Lower leg skin (tissue), 4 donors: ENCODE data around the gene BRD4. TPM values are rescaled to one million over a fixed set of nuclear protein-coding genes. Genes with fewer than 3 reads are reported as not detected.

Source experiments
- DNase-seq, 2 donors: peaks; one replicate each; pipeline ENCODE4 v3.0.0-alpha.2; 2019; ENCODE audit warnings: low spot score in 2 of 2
- H3K4me3 ChIP-seq: fragments of 200-600 bp; sonication (generic); 2 replicates; pipeline ENCODE4 v1.5.1; 2017; ENCODE audit warnings: mild to moderate bottlenecking, low read depth; ENCODE audit not compliant: poor library complexity, severe bottlenecking
- POLR2A ChIP-seq, 2 donors: fragments of 450-650 bp; IDR thresholded peaks; one replicate each; pipeline ENCODE4 v1.6.1; 2016 to 2017; ENCODE audit warnings: antibody characterized with exemption in 2 of 2, mild to moderate bottlenecking in 1 of 2, moderate library complexity in 1 of 2
- WGBS, 2 donors: methylation state at CpG; one replicate each; pipeline ENCODE4 v1.1.5; 2018; 5-methylcytosine and 5-hydroxymethylcytosine counted together
- intact Hi-C: fragments of 100-400 bp; cut with DNase I; formaldehyde crosslinking; loops from one replicate; pipeline ENCODE4 v1.15.0; 2023; ENCODE audit warnings: low total_unique reads
- total RNA-seq, 4 donors: library from RNA; depleted of rRNA; stranded (reverse); fragments of >200 nt; gene quantifications; one replicate each; pipeline ENCODE4 v1.1.0, GENCODE V29; 2016
- TF ChIP-seq, protein P1 (sequence below), 3 donors: fragments of 450-650 bp; IDR thresholded peaks; one replicate each; pipeline ENCODE4 v1.5.1; 2016; ENCODE audit warnings: antibody characterized with exemption in 3 of 3, mild to moderate bottlenecking in 3 of 3, moderate library complexity in 2 of 3

Gene BRD4
- total RNA-seq, 4 donors from 2014 or later: 34.8 to 78.6 (median 49.2) TPM

DNA sequence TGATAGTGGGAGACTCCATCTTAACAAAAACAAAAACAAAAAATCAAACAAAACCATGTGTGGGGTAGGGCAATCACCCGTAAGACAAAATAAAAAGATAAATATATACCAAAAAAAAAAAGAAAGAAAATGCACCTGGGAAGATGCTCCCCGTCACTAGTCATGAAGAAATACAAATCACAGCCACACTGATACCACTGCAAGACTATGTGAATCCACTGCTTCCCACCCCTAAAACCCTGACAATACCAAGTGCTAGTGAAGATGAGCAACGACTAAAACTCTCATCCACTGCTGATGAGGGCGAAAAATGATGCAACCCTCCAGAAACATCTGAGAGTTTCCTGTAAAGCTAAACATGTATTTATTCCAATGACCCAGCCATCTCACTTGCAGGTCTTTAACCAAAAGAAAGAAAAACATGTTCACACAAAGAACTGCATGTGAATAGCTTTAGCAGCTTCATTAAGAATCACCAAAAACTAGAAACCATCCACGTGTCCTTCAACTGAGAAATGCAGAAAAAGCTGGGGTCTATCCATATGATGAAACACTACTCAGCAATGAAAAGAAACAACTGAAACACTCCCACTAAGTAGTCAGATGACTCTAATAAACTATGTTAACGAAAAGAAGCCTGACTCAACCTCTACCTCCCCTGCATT is 31.7 kb downstream of the BRD4 start:
- 70 to 77% methylated on average over 6 of the region's 6 CpGs for WGBS, 2 donors
- DNase-seq: no peak
- intact Hi-C loops: no loop called here
- no peak for TF ChIP-seq POLR2A (IDR thresholded peaks at IDR 0.05)
- TF ChIP-seq, protein P1, sequence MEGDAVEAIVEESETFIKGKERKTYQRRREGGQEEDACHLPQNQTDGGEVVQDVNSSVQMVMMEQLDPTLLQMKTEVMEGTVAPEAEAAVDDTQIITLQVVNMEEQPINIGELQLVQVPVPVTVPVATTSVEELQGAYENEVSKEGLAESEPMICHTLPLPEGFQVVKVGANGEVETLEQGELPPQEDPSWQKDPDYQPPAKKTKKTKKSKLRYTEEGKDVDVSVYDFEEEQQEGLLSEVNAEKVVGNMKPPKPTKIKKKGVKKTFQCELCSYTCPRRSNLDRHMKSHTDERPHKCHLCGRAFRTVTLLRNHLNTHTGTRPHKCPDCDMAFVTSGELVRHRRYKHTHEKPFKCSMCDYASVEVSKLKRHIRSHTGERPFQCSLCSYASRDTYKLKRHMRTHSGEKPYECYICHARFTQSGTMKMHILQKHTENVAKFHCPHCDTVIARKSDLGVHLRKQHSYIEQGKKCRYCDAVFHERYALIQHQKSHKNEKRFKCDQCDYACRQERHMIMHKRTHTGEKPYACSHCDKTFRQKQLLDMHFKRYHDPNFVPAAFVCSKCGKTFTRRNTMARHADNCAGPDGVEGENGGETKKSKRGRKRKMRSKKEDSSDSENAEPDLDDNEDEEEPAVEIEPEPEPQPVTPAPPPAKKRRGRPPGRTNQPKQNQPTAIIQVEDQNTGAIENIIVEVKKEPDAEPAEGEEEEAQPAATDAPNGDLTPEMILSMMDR (IDR thresholded peaks at IDR 0.05): no peak
- no peak overlapping the region for H3K4me3 ChIP-seq

DNA sequence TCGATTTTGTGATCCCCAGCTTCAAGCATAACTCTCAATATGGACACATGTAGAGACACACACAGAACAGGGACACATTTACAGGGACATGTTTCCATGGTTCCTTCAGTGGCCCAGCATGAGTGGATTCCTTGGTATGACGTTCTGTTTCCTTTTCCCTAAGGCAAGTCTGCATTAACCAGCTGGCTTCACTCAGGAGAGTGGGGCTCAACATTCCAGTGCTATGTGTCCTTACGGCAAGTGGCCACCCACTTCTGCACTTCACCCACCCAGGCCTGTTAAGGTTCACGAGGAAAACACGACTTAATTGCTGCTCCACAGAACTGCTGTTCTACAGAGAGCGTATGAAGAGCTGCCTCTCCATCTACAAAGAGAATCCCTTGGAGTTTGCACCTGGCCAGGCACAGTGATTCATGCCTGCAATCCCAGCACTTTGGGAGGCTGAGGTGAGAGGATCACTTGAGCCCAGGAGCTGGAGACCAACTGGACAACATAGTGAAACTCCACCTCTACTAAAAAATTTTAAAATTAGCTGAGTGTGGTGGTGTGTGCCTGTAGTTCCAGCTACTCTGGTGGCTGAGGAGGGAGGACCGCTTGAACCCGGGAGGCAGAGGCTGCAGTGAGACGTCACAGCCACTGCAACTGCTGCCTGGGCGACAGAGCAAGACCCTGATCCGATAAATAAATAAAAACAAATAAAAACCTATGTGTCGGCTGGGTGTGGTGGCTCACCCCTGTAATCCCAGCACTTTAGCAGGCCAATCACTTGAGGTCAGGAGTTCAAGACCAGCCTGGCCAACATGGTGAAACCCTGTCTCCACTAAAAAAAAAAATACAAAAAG is 32.5 kb downstream of the BRD4 start:
- 70 to 78% methylated on average over 12 of the region's 12 CpGs for WGBS, 2 donors
- no peak for DNase-seq
- no peak overlapping the region for H3K4me3 ChIP-seq
- TF ChIP-seq, protein P1 (IDR thresholded peaks at IDR 0.05): no peak
- no peak for TF ChIP-seq POLR2A (IDR thresholded peaks at IDR 0.05)
- intact Hi-C loops: no loop called here

DNA sequence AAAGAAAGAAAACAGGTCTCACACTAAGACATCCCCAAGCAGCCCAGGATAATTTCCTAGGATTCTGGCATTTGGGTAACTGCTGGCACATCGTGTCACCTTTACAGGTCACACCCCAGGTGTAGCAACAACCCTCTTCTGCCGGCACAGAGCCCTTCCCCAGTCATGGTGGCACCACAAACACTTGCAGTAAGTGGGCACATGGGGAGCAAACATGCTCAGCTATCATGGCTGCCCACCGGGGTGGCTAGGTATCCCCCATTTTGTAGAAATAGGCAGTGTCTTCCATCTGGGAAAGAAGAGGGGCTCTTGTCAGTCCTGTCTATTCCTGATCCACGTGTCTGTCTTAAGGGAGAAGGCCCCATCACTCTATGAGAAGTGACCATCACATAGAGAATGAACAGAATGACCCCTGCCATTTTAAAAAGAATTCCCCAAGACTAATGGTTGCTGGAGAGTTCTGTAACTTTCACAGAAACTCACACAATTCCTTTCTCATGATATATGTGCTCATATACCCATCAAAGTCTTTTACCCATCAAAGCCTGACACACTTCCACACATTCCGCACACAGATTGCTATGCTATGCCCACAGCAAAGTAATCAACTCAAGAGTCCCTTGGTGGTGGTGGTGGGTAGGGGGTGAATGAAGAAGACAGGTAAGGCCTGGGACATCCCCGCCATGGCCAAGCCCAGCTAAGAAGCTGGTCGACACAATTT is 33.3 kb downstream of the BRD4 start:
- H3K4me3 ChIP-seq: no peak overlapping the region
- no peak for DNase-seq
- intact Hi-C loops: no loop called here
- TF ChIP-seq, protein P1 (IDR thresholded peaks at IDR 0.05): no peak
- no peak for TF ChIP-seq POLR2A (IDR thresholded peaks at IDR 0.05)
- 79 to 80% methylated on average over 7 of the region's 7 CpGs for WGBS, 2 donors

DNA sequence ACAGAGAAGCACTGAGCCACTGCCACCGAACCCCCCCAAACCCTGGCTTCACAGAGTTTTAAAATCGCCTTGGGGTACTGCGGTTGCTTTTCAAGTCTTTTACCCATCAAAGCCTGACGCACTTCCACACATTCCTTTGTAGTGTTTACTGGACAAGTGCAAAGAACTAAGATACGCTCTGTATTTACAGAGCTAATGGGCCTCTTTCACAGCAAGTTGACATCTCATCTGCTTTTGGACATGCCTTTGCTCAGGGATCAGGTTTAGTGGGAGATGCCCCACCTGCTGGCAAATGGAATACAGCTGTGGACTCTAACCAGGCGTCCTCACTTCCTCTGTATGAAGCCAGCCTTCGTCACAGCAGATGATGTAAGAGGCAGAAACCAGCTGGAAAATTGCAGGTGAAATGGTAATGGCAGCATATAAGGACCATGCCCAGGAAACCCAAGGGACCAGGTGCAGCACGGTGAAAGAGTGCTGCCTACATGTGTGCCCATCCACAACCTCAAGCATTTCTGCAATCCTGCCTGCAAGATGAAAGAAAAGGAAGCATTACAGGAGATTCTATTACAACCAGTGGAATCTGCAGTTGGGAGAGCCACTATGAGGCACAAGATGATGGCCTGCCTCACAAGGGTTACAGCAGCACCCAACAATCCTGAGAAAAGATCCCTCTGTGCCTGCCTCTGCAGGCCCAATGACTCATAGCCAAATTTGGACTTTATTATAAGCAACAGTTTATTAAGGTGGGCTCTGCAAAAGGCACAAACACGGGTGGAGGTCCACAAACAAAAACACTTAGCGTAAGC is 34.7 kb downstream of the BRD4 start:
- TF ChIP-seq, protein P1 (IDR thresholded peaks at IDR 0.05): no peak
- no peak for TF ChIP-seq POLR2A (IDR thresholded peaks at IDR 0.05)
- no peak overlapping the region for H3K4me3 ChIP-seq
- WGBS, 2 donors: 49 to 50% methylated on average over 10 of the region's 10 CpGs
- intact Hi-C loops: no loop called here
- DNase-seq: no peak

DNA sequence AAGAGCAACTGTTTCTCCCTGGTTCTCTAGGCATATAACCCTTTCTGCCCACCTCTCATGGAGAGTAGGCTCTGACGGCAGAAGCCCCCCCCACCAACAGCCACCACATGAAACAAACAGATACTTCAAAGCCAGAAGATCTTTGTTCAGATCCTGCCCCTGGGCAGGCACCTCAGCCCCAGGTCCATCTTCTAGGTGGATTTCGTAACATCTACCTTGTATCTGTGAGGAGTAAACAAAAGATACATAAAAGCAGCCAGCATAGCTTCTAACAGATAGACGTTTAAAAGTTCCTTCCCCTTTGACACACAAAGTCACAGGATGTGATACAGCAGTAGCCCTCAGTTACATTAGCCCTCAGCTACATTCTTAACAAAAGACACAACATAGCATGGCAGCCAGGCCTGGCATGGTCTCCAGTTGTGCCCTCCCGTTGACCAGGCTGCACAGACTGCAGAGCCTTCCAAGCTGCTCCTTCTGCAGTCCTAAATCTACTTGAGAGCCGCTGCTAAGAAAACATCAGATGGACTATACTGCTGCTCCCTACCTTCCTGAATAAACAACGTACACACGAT is 35.4 kb downstream of the BRD4 start:
- 30 to 41% methylated on average over 7 of the region's 7 CpGs for WGBS, 2 donors
- TF ChIP-seq, protein P1 (IDR thresholded peaks at IDR 0.05): no peak
- no peak for TF ChIP-seq POLR2A (IDR thresholded peaks at IDR 0.05)
- intact Hi-C loops: no loop called here
- no peak for DNase-seq
- H3K4me3 ChIP-seq: no peak overlapping the region
